ENCODE results near the gene KRTAP10-4.
"Not testable (repeated sequence)": the region's sequence is repeated elsewhere in the genome, so short reads cannot be mapped to it uniquely, and the experiment has no call there.

Gene KRTAP10-4

DNA sequence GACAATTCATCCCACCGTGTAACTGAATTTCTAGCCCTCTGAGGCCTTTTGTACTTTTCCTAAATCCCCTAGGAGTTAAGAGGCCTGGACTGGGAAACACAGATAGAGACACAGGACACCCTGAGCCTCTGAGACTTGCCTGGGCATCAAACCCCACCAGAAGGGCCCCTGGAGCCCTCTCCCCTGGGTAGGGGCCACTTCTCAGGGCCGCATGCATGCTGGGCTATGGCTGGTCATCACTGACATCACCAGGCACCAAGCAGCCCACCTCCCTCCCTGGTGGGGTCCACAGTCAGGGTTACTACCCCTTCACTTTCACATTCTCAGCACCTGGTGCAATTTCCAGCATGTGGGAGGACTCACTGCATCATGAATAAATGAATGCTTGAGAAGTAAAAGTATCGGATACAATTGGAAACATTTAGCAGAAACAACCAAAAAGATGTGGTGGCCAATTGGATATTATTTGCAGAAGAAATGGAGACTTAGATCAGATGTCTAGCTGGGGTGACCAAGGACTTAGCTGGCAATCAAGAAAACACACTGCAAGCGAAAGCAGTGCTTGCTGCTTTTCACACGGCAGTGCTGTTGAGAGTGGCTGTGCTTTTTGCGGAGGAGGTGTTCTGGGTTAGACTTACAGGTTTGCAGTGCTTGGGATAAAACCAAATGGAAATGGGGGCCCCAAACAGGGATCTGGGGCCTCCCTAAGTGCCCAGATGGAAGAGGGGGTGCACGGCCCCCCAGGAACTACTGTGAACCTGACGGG, 25.9 kb downstream of the KRTAP10-4 start:
- DNase-seq (ENCODE audit: low read depth in 2 of 2): no peak

DNA sequence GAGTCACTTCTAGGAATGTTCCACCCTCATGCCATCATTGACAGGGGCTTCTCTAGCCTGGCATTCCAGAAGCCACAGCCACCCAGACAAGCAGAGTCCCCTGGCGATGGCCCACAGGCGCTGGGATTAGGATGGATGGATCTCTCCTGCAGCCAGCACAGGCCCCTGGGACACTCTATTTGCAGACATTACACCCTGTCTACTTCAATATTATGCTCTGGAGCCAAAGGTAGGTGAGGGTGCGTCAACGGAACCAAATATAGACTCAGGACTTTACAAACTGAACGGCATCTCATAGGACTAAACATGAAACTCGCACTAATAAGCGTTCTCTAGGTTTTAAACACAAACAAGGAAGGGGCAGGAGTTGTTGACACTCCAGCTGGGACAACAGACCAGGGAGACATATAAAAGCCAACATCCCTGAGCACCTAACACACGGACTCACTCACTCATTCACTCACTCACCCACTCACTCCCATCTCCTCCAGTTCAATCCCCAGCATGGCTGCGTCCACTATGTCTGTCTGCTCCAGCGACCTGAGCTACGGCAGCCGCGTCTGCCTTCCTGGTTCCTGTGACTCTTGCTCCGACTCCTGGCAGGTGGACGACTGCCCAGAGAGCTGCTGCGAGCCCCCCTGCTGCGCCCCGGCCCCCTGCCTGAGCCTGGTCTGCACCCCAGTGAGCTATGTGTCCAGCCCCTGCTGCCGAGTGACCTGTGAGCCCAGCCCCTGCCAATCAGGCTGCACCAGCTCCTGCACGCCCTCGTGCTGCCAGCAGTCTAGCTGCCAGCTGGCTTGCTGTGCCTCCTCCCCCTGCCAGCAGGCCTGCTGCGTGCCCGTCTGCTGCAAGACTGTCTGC, 26.8 kb downstream of the KRTAP10-4 start, which contains the start of gene KRTAP10-7:
Gene KRTAP10-7, plus strand, starts transcription at position 480 of the 861 bp plus-strand sequence. Its CDS starts 25 bp downstream, at position 505.
- DNase-seq (ENCODE audit: low read depth in 2 of 2): not testable (repeated sequence)

DNA sequence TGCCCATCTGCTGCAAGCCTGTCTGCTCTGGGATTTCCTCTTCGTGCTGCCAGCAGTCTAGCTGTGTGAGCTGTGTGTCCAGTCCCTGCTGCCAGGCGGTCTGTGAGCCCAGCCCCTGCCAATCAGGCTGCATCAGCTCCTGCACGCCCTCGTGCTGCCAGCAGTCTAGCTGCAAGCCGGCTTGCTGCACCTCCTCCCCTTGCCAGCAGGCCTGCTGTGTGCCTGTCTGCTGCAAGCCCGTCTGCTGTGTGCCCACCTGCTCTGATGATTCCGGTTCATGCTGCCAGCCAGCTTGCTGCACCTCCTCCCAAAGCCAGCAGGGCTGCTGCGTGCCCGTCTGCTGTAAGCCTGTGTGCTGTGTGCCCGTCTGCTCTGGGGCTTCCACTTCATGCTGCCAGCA, 27.6 kb downstream of the KRTAP10-4 start:
- DNase-seq (ENCODE audit: low read depth in 2 of 2): not testable (repeated sequence)

DNA sequence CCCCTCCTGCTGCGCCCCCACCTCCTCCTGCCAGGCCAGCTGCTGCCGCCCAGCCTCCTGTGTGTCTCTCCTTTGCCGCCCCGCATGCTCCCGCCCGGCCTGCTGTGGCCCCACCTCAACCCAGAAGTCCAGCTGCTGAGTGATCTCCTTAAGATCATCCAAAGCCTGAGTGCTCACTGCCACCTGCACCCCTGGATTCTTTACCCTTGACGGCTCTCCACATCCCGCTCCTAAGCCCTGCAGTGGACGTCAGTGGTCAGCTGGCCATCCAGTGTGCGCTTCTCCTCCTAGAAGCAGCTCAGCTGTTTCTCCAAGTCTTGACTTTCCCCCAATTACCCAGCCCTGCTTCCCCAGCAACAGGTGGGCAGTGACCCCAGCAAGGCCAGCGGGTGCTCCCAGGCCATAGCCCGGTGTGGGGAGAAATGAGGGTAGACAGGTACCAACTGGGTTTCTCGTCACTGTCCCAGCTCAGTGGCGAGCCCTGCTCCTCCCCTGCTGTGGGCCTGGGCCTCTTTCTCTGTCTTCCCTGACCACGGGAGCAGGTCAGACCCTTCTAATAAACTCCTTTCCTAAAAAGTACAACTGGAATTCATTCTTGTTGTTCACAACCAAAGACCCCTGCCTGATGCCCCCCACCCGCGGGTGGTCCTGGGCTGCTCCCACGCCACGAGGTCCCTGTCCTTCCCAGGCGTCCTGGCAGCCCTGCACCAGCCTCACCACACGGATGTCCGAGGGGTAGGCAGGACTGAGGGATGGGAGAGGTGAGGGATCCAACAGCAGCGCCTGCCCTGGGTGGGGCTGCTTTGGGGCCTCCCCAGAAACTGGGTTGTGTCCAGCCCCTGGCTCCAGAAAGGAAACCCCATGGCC, 28.3 kb downstream of the KRTAP10-4 start:
- no peak for DNase-seq (ENCODE audit: low read depth in 2 of 2)

DNA sequence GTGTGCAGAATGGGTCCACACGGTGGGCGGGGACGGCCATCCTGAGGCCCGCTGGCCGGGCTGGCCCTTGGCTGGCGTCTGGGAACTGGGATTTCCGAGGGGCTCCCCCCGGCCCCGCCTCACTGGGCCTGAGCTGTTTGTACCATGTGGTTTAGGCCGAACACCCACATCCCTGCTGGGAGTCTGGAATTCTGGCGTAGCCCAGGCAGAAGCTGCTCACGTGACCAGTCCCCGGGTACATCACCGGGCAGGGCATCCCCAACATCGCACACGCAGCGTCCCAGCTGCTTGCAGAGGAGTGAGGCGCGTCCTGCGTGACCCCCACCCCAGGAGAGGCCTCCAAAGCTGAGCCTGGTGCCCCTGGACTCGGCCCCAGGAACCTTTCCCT, 28.9 kb downstream of the KRTAP10-4 start:
- no peak for DNase-seq (ENCODE audit: low read depth in 2 of 2)

DNA sequence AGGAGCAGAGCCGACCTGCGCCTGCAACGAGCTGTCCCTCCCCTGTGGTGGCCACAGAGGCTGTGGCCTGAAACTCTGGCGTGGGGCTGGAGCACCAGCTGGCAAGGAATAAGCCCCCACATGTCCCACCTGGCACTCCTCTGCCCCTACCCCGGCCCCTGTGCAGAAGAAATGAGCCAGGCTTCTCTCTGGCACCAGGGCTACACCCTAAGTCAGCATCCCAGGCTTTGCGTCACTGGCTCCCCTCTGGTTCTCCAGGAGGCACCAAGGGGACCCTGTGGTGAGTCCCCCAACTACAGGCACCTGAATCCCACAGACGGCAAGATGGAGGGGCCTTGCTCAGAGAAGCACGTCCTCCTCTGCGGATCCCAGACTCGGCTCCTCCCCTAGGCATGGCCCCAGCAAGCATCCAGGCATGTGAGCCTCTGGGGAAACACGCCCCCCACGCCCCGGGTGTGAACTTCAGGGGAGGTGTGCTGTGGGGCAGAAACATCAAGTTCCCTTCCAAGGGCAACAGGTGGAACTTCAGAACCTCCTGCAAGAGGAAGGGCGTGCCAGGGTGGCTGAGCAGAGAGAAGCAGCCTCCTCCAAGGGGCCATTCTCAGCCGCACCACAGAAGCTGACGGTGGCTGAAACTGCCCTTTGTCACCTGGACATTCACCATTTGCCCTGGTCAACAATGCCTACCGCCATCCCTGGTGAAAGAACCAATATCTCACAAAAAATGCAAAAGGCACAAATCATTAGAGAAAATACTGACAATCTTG, 29.8 kb downstream of the KRTAP10-4 start:
- DNase-seq (ENCODE audit: low read depth in 2 of 2): no peak

DNA sequence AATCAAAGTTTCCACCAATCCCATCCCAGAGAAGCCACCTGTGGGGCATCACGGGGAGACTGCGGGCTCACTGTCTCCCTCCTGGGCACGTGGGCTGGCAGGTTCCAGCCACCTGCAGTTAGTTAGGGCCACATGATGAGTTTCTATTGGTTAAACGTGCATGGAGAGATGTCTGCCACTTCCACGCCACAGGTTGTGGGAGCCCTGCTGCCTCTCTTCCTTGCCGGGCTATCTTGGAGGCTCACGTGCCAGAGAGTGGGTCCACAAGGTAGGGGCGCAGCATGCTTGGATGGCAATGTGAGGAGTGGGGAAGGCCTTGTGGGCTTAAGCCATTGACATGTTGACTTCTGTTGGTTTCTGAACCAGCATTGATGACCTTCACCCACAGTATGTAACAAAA, 30.4 kb downstream of the KRTAP10-4 start:
- no peak for DNase-seq (ENCODE audit: low read depth in 2 of 2)

DNA sequence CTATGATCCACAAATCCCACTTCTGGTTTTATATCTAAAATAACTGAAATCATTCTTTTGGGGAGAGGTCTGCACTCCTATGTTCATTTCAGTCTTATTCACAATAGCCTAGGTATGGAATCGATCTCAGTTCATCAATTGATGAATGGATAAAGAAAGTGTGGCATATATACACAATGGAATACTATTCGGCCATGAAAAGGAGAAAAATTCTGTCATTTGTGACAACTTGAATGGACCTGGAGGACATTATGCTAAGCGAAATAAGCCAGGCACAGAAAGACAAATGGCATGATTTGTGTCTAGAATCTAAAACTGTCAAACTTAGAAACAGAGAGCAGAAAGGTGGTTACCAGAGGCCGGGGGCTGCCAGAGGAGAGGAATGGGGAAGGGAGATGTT, 33.0 kb downstream of the KRTAP10-4 start:
- DNase-seq (ENCODE audit: low read depth in 2 of 2): no peak

DNA sequence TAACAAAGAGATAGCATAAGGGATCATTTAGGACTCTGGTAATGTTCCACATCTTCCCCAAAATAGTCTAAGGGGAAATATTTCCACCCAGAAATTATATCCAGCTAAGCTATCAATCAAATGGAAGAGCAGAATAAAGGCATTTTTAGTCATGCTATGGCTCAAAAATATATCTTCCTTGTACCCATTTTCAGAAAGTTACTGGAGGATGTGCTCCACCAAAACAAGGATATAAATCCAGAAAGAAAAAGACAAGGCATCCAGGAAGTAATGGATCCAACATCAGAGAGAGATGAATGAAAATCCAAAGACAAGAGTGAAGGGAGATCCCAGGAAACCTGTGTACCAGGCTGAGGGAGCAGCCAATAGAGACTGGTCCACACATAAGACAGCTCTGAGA, 35.7 kb downstream of the KRTAP10-4 start:
- DNase-seq (ENCODE audit: low read depth in 2 of 2): no peak

DNA sequence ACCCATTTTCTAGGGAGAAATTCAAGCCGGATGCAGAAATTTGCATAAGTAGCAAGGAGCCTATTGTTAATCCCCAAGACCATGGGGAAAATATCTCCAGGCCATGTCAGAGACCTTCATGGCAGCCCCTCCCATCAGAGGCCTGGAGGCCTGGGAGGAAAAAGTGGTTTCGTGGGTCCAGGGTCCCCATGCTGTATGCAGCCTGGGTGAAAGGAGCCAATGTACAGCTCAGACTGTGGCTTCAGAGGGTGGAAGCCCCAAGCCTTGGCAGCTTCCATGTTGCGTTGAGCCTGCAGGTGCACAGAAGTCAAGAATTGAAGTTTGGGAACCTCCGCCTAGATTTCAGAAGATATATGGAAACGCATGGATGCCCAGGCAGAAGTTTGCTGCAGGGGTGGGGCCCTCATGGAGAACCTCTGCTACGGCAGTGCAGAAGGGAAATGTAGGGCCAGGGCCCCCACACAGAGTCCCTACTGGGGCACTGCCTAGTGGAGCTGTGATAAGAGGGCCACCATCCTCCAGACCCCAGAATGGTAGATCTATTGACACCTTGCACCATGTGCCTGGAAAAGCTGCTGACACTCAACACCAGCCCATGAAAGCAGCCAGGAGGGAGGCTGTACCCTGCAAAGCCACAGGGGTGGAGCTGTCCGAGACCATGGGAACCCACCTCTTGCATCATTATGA, 36.8 kb downstream of the KRTAP10-4 start:
- not testable (repeated sequence) for DNase-seq (ENCODE audit: low read depth in 2 of 2)

DNA sequence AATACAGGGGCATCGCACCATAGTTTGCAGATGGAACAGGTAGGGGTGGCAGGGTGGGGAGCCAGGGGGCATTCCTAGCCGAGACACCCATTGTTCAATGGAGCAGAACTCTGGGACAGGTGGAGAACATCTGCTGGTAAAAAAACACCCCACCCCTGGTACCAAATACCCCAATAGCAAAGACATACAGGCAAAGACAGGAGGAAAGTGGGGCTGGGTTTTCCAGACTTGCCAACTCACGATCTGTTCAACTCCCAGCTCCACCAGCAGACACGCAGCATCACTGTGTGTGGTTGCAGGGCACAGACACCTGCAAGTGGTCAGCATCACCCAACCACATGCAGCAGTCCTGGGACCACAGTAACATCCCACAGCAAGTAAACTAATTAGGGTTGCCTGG, 38.0 kb downstream of the KRTAP10-4 start:
- no peak for DNase-seq (ENCODE audit: low read depth in 2 of 2)

DNA sequence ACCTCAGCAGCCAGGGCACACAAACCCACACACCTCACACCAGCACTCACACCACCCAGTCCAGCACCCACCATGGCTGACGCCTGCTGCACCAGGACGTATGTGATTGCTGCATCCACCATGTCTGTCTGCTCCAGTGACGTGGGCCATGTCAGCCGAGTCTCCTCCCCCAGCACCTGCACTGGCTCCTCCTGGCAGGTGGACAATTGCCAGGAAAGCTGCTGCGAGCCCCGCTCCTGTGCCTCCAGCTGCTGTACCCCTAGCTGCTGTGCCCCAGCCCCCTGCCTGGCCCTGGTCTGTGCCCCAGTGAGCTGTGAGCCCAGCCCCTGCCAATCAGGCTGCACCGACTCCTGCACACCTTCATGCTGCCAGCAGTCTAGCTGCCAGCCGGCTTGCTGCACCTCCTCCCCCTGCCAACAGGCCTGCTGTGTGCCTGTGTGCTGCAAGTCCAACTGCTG, 38.5 kb downstream of the KRTAP10-4 start, which contains the start of gene KRTAP10-8:
Gene KRTAP10-8, plus strand, starts transcription at position 51 of the 458 bp plus-strand sequence. Its CDS starts 22 bp downstream, at position 73.
- DNase-seq (ENCODE audit: low read depth in 2 of 2): no peak

DNA sequence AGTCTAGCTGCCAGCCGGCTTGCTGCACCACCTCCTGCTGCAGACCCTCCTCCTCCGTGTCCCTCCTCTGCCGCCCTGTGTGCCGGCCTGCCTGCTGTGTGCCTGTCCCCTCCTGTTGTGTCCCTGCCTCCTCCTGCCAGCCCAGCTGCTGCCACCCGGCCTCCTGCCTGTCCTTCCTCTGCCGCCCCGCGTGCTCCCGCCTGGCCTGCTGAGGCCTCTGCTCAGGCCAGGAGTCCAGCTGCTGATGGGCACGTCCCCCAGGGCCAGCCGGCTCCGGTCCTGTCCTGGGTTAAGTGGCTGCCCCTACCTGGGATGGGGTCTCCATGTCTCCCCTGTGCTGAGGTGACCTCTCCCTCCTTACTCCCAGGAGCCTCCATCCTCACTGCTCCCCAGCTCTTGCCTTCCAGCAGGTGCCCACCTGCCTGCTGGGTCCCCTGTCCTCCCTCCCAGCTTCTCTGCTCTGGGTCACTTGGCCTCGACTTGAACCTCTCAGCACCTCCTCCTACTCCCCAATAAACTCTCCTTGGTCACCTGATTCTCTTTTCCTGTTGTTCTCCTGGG, 39.2 kb downstream of the KRTAP10-4 start:
- DNase-seq (ENCODE audit: low read depth in 2 of 2): no peak

DNA sequence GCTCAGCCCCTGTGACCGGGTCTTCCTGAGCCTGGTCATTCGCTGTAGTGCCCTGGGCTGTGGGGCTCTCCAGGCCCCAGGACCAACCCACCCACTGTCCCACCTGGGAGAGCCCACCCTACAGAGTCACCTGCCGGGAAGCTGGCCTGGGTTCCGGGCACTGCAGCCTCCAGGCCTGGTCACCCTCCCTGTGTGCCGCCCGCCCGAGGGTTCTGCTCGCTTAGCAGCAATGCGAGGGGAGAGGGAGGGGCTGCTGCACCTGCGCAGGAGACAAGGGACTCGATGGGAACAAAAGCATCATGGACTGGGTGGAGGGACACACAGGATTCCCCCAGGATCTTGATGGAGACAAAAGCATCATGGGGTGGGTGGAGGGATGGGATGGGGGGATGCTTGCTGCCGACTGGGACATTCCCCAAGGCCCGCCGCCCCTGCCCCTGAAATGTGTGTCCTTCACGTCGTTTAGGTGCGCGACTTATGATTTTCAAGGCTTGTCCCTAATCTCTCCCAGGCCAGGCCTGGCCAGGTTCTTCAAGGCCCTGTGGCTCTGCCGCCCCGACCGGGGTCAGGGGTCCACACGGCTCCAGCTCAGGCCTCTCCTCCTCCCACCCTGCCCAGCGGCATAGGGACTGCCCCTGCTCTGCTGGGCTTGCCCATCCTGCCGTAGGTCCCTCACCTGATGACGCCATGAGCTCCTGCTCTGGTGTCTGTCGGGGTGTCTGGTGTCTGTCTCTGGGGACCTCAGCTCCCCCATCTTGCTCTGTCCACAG, 40.0 kb downstream of the KRTAP10-4 start:
- no peak for DNase-seq (ENCODE audit: low read depth in 2 of 2)

DNA sequence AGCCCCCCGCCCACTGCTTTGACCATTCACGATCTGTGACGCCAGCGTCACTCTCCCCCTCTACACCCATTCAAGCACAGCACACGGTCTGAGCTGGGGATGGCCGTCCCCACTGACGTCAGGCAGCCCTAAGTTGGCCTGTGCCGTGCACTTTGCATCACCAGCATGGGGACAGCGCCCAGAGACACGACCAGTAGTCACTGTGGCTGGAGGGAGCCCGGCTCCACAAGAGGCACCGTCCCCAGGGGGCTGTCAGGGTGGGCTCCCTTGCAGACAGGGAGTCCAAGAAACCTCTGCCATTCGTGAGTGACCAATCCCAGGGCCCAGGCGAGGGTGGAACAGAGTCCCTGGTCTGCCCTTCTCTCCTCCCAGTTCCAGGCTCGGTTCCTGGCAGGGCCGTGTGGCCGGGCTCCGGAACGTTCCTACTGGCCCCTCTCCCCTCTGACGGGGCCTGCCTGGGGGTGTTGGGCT, 40.7 kb downstream of the KRTAP10-4 start:
- no peak for DNase-seq (ENCODE audit: low read depth in 2 of 2)

DNA sequence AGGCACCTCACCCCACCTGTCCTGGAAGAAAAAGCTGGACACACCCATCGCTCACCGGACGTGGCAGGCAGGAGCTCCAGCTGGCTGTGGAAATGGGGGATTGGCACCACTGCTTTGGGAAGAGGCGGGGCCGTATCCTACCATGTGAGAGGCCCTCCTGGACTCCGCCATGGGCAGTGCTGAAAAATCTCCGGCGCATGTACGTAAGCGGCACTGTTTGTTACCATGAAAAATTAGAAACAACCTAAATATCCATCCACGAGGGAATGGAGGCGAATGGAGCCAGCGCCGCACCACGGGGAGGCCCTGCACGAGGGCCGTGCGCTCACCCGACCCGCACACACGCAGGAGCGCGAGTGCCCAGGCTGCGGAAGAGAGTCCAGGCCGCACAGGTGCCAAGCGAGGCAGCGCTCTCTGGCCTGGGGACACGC, 41.4 kb downstream of the KRTAP10-4 start:
- no peak for DNase-seq (ENCODE audit: low read depth in 2 of 2)

DNA sequence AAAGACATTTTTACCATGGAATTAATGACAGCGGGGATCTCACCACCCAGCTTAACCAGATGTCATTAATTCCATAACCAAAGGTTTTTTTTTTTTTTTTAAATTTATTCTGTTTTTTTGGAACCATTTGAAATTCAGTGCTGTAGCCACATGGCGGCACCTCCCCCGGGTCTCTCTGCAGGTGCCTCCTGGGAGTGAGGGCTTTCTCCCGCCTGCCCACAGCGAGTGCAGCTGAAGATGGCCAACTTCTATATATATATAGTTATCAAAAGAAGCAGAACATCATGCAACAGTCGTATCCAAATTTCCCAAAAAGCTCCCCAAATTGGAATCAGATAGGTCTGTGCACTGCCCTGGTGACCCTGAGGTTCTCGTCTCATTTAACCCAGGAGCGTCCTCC, 41.9 kb downstream of the KRTAP10-4 start:
- DNase-seq (ENCODE audit: low read depth in 2 of 2): no peak

DNA sequence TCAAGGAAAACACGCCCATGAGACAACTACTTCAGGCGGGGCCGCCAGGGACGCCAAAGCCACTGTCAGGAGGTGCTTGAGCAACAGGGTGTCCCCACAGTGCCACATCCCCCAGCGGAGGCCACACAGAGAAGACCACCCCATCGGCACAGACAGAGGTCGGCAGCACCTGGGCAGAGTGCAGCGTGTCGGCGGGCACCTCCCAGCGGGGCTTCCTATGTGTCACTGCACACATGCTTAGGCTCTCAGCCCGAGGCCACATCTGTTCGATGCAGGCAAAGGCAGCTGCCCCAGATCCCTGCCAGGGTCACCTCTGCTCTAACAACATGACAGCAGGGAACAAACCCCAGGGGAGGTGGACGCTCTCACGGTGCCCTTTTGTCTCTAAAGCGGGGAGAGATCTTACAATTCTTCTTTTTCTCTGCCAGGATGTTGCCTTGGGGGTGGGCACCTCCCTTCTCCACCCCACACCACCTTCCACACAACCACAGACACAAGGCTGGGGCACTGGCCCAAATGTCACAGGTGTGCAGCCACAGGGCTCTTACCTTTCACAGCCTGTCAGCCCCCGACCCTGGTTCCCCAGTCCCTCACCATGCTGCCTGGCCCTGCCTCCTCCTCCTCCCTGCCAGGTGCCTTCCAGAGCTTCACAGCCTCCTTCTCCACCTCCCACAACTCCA, 42.5 kb downstream of the KRTAP10-4 start:
- no peak for DNase-seq (ENCODE audit: low read depth in 2 of 2)

DNA sequence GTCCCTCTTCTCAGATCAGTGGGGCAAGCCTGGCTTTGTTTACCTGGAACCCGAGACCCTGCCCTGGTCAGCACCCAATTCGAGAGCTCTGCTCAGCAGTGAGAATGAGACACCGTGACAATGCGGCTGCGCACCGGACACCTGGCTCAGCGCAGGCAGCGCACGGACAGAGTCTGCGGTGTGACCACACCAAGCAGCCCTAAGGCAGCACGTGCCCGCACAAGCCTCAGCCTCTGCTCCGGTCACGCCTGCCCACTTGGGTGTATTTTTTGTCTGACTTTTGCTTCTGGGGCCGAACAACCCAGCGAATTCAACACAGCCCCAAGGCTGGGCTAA, 43.0 kb downstream of the KRTAP10-4 start:
- no peak for DNase-seq (ENCODE audit: low read depth in 2 of 2)

Measured in fibroblast of skin of left biceps (primary cell).